Ureter (tissue), 1 donor: Measurements from ENCODE around the gene CTSG. TPM values are rescaled to one million over a fixed set of nuclear protein-coding genes. Genes with fewer than 3 reads are reported as not detected.
"Not testable (repeated sequence)": the region's sequence is repeated elsewhere in the genome, so short reads cannot be mapped to it uniquely, and the experiment has no call there.

ENCODE experiments used
- DNase-seq: peaks from one replicate; pipeline ENCODE4 v3.0.0-alpha.2; 2020; ENCODE audit warnings: low spot score
- total RNA-seq: library from RNA; stranded (reverse); gene quantifications from one replicate; pipeline ENCODE4 v1.2.4, GENCODE V29; 2023
- donor health status: DM: yes; HTN: yes; CAD: no.

The CTSG gene
- total RNA-seq, 1 donor from 2014 or later: 1.9 TPM

GRCh38 chr14:24542346-24542936 is 33.6 kb downstream of the CTSG start:
- DNase-seq: no peak

GRCh38 chr14:24535737-24536136 is 40.3 kb downstream of the CTSG start:
- no peak for DNase-seq

DNA sequence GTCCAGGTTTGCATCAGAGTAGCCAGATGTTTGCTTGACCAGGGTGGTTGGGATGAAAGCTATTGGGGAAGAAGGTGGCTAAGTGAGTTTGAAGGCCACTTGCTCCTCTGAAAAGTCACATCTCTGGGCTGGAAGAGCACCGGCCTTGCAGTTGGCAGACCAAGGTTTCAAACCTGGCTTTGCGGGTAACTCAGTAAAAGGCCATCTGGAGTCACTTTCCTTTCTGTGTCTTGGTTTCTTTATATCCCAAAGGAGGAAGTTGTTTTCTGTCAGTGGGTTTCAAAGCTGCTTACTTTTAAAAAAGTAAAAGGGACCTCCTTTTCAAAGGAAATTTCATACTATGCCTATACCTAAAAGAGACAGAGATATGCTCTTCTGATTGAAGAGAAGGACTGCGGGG is 41.8 kb downstream of the CTSG start:
- DNase-seq: no peak

GRCh38 chr14:24525877-24526620 is 50.0 kb downstream of the CTSG start:
- not testable (repeated sequence) for DNase-seq

Other genes starting within 250 kb of the CTSG start
- 61.7 TPM for gene ADCY4, start 241.2 kb downstream of the CTSG start, total RNA-seq
- gene RIPK3, start 236.3 kb downstream of the CTSG start, total RNA-seq: 22.4 TPM
- 67.2 TPM for gene NFATC4, start 208.1 kb downstream of the CTSG start, total RNA-seq
- gene NYNRIN, start 177.2 kb downstream of the CTSG start, total RNA-seq: 32.7 TPM
- gene CBLN3, start 146.6 kb downstream of the CTSG start, total RNA-seq: 2.2 TPM
- 72.9 TPM for gene KHNYN, start 146.3 kb downstream of the CTSG start, total RNA-seq
- gene SDR39U1, start 133.5 kb downstream of the CTSG start, total RNA-seq: 73.5 TPM
- gene CMA1, start 68.0 kb downstream of the CTSG start, total RNA-seq: 2.2 TPM
- gene GZMH, start 33.4 kb upstream of the CTSG start, total RNA-seq: 1.3 TPM
- 0.94 TPM for gene GZMB, start 57.9 kb upstream of the CTSG start, total RNA-seq